ENCODE measurements around the gene RASGEF1B.
A peak's percentile ranks its signal among the peaks of the same experiment; 100 is the strongest.

RASGEF1B gene

GRCh38 chr4:81471588-81472280 lies at the start of gene RASGEF1B:
Gene RASGEF1B (minus strand): TSS chr4:81471907. CDS start chr4:81459508, 12,399 bp downstream.
- peak; percentile 92 for DNase-seq

GRCh38 chr4:81519856-81520255 lies 48.1 kb upstream of the RASGEF1B start:
- DNase-seq: no peak

GRCh38 chr4:81519427-81519773 lies 47.7 kb upstream of the RASGEF1B start:
- no peak for DNase-seq

- DNase-seq: no peak
These were observed 47.2 kb upstream of the RASGEF1B start for GRCh38 chr4:81518762-81519426.

- no peak for DNase-seq
These were observed 44.5 kb upstream of the RASGEF1B start for GRCh38 chr4:81516241-81516640.

- DNase-seq: no peak
These were observed 41.2 kb upstream of the RASGEF1B start for GRCh38 chr4:81512757-81513501.

GRCh38 chr4:81512001-81512756 lies 40.5 kb upstream of the RASGEF1B start:
- DNase-seq: no peak

- DNase-seq: no peak
These were observed 39.0 kb upstream of the RASGEF1B start for GRCh38 chr4:81510643-81511178.

GRCh38 chr4:81509822-81510221 lies 38.1 kb upstream of the RASGEF1B start:
- no peak for DNase-seq

GRCh38 chr4:81509191-81509590 lies 37.5 kb upstream of the RASGEF1B start:
- no peak for DNase-seq

GRCh38 chr4:81508411-81509185 lies 36.9 kb upstream of the RASGEF1B start:
- no peak for DNase-seq

GRCh38 chr4:81507530-81507929 lies 35.8 kb upstream of the RASGEF1B start:
- no peak for DNase-seq

GRCh38 chr4:81506731-81507130 lies 35.0 kb upstream of the RASGEF1B start:
- DNase-seq: no peak

GRCh38 chr4:81505726-81506125 lies 34.0 kb upstream of the RASGEF1B start:
- no peak for DNase-seq

- DNase-seq: no peak
These were observed 33.4 kb upstream of the RASGEF1B start for GRCh38 chr4:81505004-81505598.

- DNase-seq: no peak
These were observed 32.7 kb upstream of the RASGEF1B start for GRCh38 chr4:81504112-81505003.

GRCh38 chr4:81503586-81503985 lies 31.9 kb upstream of the RASGEF1B start:
- no peak for DNase-seq

GRCh38 chr4:81502564-81502963 lies 30.9 kb upstream of the RASGEF1B start:
- DNase-seq: no peak

- peak; percentile 74 for DNase-seq
These were observed 28.1 kb upstream of the RASGEF1B start for GRCh38 chr4:81499840-81500239.

- DNase-seq: no peak
These were observed 26.9 kb upstream of the RASGEF1B start for GRCh38 chr4:81498551-81499099.
